Choroid plexus epithelial cell (primary cell): ENCODE results near the gene ARHGAP5.

ENCODE experiments used
- DNase-seq: peaks from one replicate; pipeline ENCODE4 v3.0.0-alpha.2; 2010; ENCODE audit warnings: low read depth
- H3K4me3 ChIP-seq: 2 replicates; pipeline ENCODE4 v1.5.1; 2011; ENCODE audit warnings: low read depth, mild to moderate bottlenecking, control low read depth, low read length, moderate library complexity
- CTCF ChIP-seq: conservative IDR thresholded peaks from 2 replicates; pipeline ENCODE4 v1.5.1; 2011; ENCODE audit warnings: low read depth, mild to moderate bottlenecking, control low read depth, inconsistent platforms, low read length, moderate library complexity

Gene ARHGAP5

GRCh38 chr14:32090686-32091085 is 13.6 kb downstream of the ARHGAP5 start:
- H3K4me3 ChIP-seq, result no peak overlapping the region
- TF ChIP-seq CTCF, result no peak
- no peak for DNase-seq

DNA sequence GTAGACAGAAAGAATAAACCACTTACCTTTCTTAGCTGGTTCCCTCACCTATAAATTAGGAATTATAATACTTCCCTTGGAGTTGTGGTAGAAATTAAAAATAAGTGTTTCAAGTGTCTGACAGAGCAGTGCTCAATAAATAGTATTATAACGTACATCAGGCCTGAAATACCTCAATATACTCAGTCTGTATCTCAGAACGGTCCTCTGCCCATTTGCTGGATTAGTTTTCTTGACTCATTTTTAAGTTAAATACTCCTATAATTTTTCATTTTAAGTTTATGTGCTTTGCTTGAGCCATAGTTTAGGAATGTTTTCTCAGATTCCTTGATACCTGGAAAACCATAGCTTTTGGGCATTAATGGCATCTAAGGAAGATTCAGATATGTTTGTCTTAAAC is 22.4 kb downstream of the ARHGAP5 start:
- TF ChIP-seq CTCF, result no peak
- no peak for DNase-seq
- H3K4me3 ChIP-seq, result no peak overlapping the region

DNA sequence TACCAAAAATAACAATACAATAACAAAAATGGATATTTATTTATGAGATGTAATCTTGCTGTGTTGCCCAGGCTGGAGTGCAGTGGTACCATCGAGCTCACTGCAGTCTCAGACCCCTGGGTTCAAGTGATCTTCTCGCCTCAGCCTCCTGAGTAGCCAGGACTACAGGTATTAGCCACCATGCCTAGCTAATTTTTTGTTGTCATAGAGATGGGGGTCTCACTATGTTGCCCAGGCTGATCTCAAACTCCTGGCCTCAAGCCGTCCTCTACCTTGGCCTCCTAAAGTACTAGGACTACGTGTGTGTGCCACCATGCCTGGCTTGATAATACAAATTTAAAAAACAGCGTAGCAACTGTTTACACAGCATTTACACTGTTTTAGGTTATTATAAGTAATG is 23.1 kb downstream of the ARHGAP5 start:
- H3K4me3 ChIP-seq, result no peak overlapping the region
- TF ChIP-seq CTCF, result no peak
- DNase-seq, result no peak

DNA sequence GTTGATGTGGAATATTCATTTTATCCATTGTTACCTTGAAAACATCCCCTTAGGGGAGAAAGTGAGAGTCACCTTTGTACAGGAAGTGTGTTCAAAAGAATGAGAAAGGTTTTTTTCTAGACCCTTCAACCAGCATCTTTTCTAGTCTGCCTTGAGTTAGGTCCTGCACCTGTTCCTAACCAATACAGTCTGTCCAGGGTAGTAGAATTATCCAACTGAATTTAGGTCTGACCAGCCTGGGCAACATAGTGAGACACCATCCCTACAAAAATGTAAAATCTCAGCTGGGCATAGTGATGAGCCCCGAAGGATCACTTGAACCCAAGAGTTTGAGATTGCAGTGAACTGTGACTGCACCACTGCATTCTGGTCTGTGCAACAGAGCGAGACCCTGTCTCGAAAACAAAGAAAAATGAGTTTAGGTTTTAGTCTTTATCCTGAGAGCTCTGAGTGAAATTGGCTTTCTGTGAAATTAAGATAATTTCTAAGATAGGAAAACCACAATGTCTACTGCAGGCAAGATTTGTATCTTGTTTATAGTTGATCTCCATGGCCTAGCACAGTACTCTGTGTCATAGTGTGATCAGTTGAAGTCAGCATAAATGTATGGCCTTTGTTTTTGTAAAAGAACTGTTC is 25.2 kb downstream of the ARHGAP5 start:
- H3K4me3 ChIP-seq, result no peak overlapping the region
- no peak for TF ChIP-seq CTCF
- no peak for DNase-seq

DNA sequence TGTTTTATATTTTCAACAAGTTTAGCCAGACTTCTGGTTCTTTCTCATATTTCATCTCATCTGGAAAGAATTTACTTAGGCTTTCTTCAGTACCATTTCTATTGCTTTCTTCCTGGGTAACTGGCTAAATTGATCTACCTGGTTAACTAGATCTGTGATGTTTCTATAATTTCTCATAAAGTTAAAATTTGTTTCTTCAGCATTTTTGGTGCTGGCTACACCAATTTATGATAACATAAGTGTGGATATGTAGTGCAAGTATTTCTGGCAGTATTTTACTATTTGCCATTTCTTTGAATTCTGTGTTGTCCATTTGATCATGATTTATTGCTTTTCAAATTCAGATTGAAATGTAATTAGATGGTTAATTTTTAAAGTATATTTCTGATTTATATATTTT is 25.9 kb downstream of the ARHGAP5 start:
- no peak for DNase-seq
- no peak for TF ChIP-seq CTCF
- H3K4me3 ChIP-seq, result no peak overlapping the region

DNA sequence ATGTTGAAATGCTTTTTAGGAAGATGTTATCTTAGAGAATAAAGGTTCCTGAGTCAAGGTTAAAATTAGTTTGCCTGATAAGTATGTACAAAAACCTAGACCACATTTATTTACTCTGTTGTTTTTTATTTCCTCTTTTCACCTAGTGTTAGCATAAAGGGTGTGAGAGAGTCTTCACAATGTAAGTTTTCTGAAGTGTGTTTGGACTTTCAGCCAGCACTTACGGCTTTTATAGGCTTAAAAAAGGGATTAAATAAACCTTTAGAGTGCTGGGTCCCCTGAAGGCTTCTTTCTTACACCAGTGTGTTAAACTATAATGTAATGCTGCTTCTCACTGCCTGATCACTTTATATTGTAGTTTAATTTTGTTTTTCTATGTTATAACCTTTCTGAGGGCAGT is 27.2 kb downstream of the ARHGAP5 start:
- no peak for DNase-seq
- TF ChIP-seq CTCF, result no peak

GRCh38 chr14:32104803-32105202 is 27.7 kb downstream of the ARHGAP5 start:
- DNase-seq, result no peak
- H3K4me3 ChIP-seq, result no peak overlapping the region
- no peak for TF ChIP-seq CTCF

More for the DNA sequence above, 27.2 kb downstream of the ARHGAP5 start:
- H3K4me3 ChIP-seq, result no peak overlapping the region
